Right lung (tissue), 10 donors: ENCODE measurements around the gene DND1. TPM values are rescaled to one million over a fixed set of nuclear protein-coding genes. Genes with fewer than 3 reads are reported as not detected.
A peak's percentile ranks its signal among the peaks of the same experiment; 100 is the strongest.
"Not testable (repeated sequence)": the region's sequence is repeated elsewhere in the genome, so short reads cannot be mapped to it uniquely, and the experiment has no call there.

Source experiments
- DNase-seq, 2 donors: peaks; one replicate each; pipeline ENCODE4 v3.0.0-alpha.2; 2013
- long read RNA-seq, 8 donors: transcript quantifications; one replicate each; lab custom pipeline, GENCODE V29; 2026
- polyA plus RNA-seq, 5 donors: library from polyadenylated mRNA; unstranded; fragments of 120-200 nt; gene quantifications; one replicate each; pipeline versions ENCODE4 v1.2.1 to v1.2.3, GENCODE V29; 2013; ENCODE audit warnings: inconsistent platforms in 1 of 5, low replicate concordance in 1 of 5; ENCODE audit not compliant: insufficient read length in 5 of 5, insufficient read depth in 1 of 5

DND1 gene
- polyA plus RNA-seq, result under 1 TPM in 3 of 5 donors, not detected in 2; 0.55 to 0.70 (median 0.68) TPM
- long read RNA-seq, donor 1, result 0 reads
- long read RNA-seq, donor 2, result 0 reads
- long read RNA-seq, donor 3, result 0 reads
- long read RNA-seq, donor 4, result 0 reads
- long read RNA-seq, donor 5, result 0 reads
- long read RNA-seq, donor 6, result 0 reads
- long read RNA-seq, donor 7, partial matches to known transcripts, result 55 of 55 reads
- long read RNA-seq, donor 7, other reads (novel, unspliced or antisense), result 0 of 55 reads
- long read RNA-seq, donor 8, result 0 reads

DNA sequence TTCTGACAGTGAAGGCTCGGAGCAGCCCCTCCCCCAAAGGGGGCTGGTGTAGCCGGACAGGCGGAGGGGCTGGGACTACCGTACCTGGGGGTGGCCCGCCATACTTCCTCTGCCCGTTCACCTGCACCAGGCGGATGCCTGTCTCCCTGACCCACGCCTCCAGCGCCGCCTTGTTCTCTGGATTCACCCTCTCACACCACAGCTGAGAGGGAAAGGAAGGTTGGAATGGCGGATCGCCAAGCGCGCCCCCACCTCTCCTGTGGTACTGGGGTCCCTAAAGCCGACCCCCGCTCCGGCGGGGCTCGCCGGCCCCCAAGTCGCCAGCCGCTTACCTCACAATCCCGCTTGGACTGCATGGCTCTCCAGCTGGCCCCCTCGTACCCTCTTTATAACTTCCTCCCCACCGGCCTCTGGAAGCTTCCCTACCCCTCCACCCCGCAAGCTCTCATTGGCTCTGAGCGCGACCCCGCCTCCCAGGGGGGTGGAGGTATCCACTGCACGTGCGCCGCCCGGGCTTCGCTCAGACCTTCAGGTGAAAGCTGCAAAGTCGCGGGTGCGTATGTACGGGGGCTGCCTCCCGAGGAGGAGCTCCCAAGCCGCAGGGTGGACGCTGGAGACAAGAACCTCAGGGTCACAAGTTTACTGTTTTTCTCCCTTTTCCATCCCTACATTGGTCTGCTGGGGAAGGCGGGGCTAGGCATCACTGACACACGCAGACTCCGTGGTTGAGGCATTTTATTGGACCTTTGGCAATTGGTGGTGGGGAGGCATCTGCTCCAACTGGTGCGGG lies at the start of gene DND1:
Gene DND1, minus strand, starts transcription at position 390 of the 790 bp plus-strand sequence. Its CDS starts 34 bp downstream, at position 356.
- DNase-seq, result no peak

DNA sequence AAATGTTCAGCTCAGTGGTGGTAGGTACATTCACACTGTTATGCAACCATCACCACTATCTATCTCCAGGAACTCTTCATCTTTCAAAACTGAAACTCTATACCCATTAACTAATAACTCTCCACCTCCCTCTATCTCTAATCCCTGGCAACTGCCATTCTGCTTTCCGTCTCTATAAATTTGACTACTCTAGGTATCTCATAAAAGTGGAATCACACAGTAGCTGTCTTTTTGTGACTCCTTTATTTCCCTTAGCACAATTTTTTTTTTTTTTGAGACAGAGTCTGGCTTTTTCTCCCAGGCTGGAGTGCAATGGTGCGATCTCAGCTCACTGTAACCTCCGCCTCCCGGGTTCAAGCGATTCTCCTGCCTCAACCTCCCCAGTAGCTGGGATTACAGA lies 48.0 kb upstream of the DND1 start:
- DNase-seq, result not testable (repeated sequence)

DNA sequence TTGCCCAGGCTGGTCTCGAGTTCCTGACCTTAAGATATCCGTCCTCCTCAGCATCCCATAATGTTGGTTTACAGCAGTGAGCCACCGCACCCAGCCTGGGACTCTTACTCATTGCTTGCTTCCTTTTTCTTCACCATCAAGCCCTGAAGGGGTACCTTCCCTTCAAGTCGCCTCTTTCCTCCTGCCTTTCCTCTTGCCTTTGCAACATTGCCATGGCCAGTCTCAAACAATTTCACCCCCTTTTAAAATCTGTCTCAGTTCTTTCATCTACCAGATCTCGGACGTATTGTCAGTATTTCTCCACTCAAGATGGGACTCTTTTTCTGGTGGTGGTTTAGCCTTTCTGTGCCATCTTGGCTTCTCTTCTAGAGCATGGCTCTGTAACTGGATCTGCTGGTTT lies 47.4 kb upstream of the DND1 start:
- not testable (repeated sequence) for DNase-seq

- no peak for DNase-seq
Measured at GRCh38 chr5:140718266-140718592, 44.9 kb upstream of the DND1 start.

DNA sequence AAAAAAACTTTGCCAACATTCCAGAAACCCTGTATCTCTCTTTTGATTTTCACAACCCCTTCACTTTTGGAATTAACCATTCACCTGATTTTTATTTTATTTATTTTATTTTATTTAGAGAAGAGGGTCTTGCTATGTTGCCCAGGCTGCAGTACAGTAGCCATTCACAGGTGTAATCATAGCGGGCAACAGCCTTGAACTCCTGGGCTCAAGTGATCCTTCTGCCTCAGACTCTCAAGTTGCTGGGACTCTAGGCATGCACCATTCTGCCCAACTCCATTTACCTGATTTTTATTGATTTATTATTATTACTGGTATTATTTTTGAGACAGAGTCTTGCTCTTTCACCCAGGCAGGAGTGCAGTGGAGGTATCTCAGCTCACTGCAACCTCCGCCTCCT lies 42.9 kb upstream of the DND1 start:
- not testable (repeated sequence) for DNase-seq

DNA sequence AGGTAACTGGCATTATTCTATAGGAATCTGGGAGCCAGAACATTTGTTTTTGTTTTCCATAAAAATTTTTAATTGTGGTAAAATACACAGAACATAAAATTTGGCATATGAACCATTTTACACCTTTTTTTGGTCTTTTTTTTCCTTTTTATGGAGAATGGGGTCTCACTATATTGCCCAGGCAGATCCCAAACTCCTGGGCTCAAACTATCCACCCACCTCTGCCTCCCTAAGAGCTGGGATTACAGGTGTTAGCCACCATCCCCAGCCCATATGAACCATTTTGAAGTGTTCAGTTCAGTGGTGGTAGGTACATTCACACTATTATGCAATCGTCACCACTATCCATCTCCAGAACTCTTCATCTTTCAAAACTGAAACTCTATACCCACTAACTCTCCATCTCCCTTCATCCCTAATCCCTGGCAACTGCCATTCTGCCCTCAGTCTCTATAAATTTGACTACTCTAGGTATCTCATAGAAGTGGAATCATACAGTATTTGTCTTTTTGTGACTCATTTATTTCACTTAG lies 40.3 kb upstream of the DND1 start:
- no peak for DNase-seq

DNA sequence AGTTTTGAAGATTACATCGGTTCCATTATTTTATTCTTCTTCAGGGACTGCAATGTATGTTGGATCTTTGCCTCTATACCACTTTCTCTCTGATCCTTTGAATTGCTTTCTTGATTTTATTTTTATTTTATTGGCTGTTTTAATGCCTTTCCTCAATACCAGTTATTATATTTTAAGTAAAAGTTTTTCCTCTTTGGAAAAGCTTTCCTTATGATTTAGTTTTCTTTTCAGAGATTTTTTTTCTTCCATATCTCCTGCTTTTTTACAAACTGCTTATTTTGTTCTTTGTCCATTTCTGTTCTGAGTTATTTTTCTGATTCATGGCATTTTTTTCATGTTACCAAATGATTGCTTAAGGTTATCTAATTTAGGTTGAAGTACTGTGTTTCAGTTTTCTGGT lies 38.4 kb upstream of the DND1 start:
- DNase-seq, result no peak

- DNase-seq, result peak; percentile 17 to 67
Measured at GRCh38 chr5:140710899-140711552, 37.6 kb upstream of the DND1 start.

DNA sequence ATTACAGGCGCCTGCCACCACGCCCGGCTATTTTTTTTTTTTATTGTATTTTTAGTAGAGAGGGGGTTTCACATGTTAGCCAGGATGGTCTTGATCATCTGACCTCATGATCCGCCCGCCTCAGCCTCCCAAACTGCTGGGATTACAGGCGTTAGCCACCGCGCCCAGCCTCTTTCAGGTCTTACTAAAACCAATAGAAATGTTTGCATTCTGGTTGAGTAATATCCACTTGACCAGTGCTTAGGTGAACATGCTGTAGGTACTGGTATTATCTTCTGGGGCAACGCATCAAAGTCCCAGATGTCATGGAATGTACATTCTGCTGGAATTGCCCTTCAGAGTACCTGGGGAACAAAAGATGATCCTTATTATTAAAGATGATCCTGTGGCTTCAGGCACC lies 35.4 kb upstream of the DND1 start:
- DNase-seq, result not testable (repeated sequence)

- no peak for DNase-seq
Measured at GRCh38 chr5:140707812-140708211, 34.4 kb upstream of the DND1 start.

- DNase-seq, result peak; percentile 89 to 94
Measured at GRCh38 chr5:140700177-140701144, 27.1 kb upstream of the DND1 start, which contains the start of gene ZMAT2. TSS of gene ZMAT2 (plus strand) at chr5:140700447. CDS start at chr5:140700461, 14 bp downstream.

- no peak for DNase-seq
Measured at GRCh38 chr5:140696891-140697492, 23.6 kb upstream of the DND1 start.

- DNase-seq, result no peak
Measured at GRCh38 chr5:140694276-140694675, 20.9 kb upstream of the DND1 start.

DNA sequence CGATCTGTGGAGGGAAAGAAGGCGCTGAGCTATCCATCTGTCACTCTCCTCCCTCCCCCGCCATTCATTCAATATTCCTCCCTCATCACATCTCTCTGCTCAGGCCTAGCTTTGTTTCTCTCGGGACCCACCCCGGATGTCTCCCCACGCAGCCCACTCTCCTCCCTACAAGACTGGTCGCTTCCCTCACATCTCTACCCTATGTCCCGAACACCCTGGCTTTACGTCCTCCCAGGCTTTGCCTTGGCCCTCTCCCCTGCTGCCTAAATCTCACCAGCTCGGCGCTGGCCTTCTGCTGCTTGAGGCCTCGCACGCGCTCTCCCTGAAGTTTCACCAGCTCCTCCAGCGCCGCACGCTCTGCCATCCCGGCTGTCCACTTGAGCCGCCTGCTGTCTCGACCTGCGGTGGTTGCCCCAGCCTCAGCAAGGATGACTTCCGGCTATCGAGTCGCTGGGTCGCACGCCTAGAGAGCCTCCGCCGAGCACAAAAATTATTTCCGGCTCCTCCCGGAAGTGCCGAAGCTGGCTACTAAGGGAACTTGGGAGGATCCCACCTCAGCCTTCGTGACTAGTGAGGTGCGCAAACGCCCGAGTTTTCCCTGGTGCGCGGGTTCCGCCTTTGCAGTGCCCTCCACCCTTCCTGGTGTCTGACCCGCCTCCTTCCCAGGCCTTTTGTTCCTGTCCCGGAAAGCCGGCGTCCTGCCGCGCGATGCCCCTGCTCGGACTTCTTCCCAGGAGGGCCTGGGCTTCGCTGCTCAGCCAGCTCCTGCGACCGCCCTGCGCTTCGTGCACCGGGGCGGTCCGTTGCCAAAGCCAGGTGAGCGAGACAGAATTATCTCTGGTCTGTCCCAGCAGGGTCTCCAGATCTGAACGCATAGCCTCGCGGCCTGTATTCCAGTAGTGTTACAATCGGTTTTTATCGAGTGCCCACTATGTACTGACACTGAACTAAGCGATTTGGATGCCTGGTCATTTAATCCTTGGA lies 17.9 kb upstream of the DND1 start, which contains the start of the genes HARS1 and HARS2:
Gene HARS1, minus strand, starts transcription at position 430 of the 984 bp plus-strand sequence. Its CDS starts 66 bp downstream, at position 364.
Gene HARS2, plus strand, starts transcription at position 515 of the 984 bp plus-strand sequence. Its CDS starts 194 bp downstream, at position 709.
- DNase-seq, result peak; percentile 82

GRCh38 chr5:140690376-140690932 lies 17.1 kb upstream of the DND1 start:
- DNase-seq, result no peak

- no peak for DNase-seq
Measured at GRCh38 chr5:140678993-140679392, 5.6 kb upstream of the DND1 start.

GRCh38 chr5:140677947-140678346 lies 4.6 kb upstream of the DND1 start:
- DNase-seq, result no peak

GRCh38 chr5:140674629-140675028 lies 1.3 kb upstream of the DND1 start:
- DNase-seq, result no peak

DNA sequence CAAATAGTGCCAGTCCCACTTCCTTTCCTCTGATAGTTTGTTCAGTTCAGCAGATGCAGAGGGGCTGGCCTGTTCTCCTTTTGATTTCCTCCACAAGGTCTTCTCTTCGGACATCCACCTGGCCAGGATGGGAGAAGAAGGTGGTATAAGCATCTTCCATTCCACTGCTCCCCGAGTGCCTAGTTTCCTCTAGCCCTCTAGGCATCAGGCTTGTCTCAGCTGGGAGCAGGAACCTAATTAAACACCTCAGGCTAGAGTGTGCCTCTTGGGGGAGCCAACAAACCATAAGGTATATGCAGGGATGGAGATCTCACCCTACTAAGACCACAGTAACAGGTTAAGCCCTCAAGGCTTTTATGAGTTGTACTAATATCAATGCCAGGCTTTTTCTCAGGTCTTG lies 835 bp upstream of the DND1 start:
- no peak for DNase-seq
